HG03575 (cell line): ENCODE measurements around the gene SYNGR2.

ENCODE experiments used
- ATAC-seq: cut with Tn5 transposase; IDR thresholded peaks from one replicate; pipeline ENCODE4 v1.9.1; 2021; ENCODE audit not compliant: unreplicated experiment, insufficient number of reproducible peaks, low FRiP score; ENCODE audit errors: extremely low read depth

Gene SYNGR2, protein sequence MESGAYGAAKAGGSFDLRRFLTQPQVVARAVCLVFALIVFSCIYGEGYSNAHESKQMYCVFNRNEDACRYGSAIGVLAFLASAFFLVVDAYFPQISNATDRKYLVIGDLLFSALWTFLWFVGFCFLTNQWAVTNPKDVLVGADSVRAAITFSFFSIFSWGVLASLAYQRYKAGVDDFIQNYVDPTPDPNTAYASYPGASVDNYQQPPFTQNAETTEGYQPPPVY

DNA sequence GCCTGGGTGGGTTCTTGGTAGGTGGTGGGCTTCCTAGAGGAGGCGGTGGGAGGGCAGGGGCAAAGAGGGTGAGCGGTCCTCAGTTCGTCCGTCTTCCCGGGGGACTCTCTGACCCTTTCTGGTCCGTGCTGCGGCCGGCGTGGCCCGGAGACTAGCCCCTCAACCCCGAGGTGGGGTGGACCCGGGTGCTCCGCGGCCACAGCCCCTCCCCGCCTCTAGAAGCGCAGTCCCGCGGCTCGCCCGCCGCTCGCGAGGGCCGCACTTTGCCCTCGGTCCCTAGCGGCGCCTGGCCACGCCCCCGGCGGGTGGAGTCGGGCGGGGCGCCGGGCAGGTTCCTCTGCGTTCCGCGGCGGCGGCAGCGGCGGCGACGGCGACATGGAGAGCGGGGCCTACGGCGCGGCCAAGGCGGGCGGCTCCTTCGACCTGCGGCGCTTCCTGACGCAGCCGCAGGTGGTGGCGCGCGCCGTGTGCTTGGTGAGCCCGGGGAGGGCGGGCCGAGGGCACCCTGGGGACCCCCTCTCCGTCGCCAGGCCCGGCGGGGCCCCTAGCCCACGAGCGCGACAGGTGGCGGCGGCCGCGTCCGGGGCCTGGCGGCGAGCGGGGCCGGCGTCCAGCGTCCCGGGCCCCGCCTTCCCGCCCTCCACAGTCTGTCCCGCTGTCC lies at the start of gene SYNGR2:
Gene SYNGR2 (plus strand): TSS at position 340 of the 661 bp plus-strand sequence. CDS start 36 bp downstream, at position 376.
- ATAC-seq: no peak

DNA sequence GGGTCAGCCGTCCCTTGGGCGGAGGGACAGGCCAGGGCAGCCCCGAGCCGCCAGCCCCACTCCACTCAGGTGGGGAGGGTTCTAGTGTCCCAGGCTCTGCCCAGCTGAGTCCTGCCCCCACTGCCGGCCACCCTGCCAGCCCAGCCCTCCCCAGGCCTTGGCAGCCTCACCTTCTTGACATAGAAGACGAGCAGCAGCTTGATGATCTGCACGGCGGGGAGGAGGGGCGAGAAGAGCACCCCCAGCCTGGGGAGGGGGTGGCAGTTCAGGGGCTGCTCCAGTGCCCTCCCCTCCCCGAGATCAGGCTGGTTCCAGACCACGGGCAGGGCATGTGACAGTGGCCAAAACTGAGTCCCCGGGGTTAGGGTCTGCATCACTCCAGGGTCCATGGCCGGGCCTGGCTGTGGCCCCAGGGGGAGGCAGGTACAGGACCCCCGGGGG lies 49.6 kb upstream of the SYNGR2 start:
- ATAC-seq: no peak

DNA sequence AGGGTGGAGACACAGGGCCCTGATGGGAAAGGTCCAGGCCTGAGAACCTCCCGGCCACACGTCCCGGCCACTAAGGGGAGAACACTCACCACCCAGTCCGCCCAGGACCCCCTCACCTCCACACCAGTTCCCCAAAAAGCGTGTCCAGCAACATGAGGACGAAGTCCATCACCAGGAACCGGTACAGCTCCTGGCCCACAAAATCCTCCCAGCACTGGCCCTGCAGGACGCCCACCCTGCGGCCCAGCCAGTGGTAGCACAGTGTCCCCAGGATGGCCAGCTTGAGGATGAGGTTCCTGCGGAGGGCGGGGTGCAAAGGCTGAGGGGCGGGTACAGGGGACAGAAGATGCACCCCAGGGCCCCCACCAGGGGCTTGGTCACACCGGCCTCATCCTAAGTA lies 47.8 kb upstream of the SYNGR2 start:
- no peak for ATAC-seq

DNA sequence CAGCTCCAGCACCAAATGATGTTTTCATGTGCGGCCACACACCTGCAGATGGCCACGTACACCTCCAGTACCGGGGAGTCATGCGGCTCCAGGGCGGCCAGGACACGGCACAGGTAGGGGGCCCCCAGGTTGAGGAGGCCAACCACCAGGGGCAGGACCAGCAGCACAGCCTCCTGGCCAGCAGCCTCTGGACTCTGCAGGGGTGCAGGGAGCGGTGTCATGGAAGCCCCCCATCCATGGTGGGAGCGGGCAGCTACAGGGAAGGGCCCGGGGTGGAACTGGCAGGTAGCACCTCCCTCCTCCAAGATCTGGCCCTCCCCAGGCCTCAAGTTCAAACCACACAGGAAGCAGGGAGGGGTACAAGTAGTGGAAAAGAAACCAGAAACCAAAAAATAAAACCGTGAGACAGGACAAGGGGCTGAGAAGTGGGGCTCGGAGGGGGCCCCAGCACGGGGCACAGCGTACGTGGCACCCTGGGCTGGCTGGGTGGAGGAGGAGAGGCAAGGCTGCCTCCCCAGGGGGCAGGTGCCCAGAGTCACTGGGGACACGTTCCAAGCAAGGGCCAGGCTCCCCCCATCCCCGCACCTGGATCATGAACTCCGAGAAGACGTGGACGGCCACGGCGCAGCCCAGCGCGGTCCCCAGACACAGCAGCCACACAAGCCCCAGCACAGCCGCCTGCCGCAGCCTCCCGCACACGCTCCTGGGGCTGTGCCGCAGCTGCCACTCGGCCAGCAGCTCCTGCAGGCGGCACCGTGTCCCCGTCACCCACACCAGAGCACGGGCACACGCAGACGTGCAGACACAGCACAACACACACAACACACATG lies 47.2 kb upstream of the SYNGR2 start:
- ATAC-seq: no peak

DNA sequence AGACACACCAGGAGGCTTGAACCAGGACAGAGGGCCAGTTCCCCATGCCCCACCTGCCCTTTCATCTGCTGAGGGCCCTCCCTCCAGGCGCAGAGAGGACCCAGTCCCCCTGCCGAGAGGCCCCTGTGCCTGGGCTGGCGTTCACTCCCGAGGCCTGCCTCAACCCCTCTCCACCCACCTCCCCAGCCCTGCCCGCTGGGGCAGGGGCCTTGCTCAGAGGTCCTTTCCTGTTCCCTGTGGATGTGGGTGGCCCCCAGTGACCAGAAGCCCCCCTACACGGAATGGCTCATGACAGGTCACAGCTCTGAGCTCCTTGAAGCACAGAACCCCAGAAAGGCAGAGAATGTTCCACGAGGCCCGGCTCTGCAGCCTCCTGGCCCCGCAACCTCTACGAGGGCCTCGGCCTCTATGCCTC lies 46.6 kb upstream of the SYNGR2 start:
- no peak for ATAC-seq

DNA sequence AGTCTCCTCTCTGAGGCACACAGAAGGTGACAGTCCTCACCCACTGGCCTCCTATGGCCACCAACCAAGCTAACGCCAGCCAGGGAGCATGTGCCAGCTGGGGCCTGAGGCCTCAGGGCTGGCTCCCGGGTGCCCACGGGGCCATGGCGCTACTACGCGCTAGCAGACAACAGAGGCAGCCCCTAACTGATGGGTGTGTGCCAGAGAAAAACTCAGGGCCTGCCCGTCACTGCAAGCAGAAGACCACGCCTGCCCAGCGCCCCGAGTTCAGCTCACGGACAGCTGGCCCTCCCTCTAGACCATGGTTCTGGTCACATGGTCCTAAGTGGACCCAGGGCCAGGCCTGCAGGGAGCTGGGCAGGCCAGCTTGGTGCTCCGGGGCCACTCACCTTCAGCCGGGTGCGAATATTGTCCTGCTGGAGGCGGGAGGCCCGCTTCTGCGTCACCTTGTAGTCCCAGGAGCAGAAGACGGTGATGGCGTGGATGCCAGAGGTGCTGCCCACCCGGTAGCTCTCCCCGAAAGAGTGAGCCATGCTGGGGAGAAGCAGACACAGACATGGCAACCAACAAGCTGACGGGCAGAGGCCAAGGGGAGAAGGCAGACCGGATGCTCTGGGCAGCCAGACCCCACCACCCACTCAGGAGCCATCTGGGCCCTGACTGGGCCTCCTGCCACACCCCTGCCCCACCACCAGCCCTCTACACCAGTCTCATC lies 46.0 kb upstream of the SYNGR2 start:
- no peak for ATAC-seq

DNA sequence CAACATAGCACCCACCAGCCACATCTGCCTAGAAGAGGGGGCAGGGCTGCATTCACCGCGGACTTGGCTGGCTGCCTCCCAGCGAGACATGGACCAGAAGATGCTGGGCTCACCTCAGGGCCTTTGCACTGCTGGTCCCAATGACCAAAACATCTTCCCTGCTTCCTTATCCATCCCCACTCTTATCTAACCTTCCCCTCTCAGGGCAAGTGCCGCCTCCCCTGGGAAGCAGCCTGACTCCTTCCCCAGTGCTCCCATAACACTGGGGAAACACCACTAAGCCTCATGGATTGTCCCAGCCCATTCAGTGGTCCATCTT lies 45.5 kb upstream of the SYNGR2 start:
- ATAC-seq: no peak

DNA sequence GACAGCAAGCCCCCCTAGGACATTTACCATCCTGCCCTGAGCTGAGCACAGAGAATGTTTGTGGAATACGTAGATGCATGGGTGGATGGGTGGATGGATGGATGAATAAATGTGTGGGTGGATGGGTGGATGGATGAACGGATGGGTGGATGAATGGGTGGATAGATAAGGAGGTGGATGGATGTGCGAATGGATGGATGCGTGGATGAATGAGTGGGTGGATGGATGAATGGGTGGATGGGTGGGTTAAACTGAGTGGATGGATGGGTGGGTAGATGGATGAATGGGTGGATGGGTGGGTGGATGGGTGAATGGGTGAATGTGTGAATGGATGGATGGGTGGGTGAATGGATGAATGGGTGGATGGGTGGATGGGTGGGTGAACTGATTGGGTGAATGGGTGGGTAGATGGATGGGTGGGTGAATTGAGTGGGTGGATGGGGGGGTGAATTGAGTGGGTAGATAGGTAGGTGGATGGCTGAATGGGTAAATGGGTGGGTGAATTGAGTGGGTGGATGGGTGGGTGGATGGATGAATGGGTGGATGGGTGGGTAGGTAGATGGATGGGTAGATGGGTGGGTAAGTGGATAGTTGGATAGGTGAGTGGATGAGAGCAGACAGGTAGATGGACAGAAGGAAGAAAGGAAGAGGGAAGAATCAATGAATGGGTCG lies 45.0 kb upstream of the SYNGR2 start:
- ATAC-seq: no peak

DNA sequence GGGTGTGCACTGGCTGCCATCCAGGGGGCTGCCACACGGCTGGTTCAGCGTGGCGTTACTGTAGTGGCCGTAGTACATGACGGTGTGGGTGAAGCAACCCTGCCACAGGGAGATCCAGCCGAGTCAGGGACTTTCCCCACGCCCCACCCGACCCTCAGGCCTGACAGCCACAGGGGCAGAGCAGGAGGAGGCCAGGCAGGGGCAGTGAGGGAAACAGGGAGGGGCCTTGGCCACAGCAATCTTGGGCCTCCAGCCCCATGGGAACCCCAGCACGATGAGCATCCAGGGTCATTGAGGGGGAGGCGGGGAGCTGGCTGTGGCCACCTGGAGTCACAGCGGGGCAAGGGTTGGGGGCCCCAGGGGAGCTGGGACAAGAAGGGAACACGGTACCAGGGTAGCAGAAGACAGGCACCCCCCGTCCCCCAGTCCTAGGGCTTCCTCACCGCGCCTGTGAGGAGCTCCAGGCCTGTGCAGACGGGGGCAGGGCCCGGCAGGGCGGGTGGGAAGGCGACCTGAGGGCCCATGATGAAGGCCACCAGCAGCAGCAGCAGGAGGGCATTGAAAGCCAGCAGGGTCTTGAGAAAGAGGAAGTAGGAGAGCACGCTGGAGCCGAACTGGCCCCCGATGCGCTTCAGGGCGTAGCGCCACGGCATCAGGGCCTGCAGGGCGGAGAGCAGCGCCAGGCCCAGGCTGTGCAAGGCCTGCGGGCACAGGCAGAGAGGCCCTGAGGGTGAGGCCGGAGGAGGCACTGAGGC lies 44.1 kb upstream of the SYNGR2 start:
- ATAC-seq: no peak

DNA sequence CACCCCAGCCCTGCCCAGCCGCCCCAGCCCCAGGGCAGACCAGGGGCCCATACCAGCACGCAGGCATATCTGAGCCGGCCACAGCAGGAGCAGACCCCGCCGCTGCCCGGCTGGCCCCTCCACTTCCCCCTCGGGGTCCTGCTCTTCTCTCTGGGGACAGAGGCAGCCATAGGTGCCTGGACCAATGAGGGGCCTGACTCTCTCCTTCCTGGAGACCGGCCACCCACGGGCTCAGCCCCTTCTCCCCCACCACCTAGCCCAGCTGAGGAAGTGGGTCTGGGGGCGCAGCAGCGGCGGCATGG lies 43.6 kb upstream of the SYNGR2 start:
- ATAC-seq: no peak

DNA sequence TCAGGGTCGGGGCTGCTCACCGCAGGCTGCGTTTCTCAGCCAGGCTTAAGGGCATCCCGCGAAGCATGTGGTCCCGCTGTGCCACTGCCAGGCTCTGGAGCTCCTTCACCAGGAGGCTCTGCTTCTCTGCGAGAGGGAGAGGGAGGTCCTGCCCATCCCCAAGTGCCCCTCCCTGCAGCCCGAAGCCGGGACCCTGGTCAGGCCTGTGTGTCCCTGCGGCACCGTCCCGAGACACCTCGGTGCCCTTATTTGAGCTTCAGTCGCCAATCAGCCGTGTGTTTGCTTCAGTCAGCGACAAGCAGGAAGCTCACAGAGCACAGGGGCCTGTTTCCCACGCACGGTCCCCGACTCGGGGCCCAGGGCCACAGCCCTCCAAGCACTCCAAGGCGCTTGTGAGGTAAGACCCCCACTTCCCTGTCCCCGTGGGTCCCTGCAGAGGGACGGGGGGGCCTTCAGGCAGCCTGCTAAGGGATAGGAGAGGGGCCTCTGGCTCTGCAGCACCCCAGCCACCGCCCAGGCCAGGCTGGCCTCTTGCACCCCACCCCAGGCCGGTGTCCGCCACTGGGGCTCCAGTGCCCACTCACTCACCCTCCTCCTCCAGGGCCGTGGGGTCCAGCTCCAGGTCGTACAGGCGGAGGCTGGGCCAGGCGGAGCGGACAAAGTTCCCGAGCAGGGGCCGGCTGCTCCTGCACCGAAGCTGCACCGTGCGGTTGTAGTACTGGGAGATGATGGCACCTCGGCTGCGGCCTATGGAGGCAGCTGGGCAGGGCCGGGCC lies 43.1 kb upstream of the SYNGR2 start:
- ATAC-seq: no peak

DNA sequence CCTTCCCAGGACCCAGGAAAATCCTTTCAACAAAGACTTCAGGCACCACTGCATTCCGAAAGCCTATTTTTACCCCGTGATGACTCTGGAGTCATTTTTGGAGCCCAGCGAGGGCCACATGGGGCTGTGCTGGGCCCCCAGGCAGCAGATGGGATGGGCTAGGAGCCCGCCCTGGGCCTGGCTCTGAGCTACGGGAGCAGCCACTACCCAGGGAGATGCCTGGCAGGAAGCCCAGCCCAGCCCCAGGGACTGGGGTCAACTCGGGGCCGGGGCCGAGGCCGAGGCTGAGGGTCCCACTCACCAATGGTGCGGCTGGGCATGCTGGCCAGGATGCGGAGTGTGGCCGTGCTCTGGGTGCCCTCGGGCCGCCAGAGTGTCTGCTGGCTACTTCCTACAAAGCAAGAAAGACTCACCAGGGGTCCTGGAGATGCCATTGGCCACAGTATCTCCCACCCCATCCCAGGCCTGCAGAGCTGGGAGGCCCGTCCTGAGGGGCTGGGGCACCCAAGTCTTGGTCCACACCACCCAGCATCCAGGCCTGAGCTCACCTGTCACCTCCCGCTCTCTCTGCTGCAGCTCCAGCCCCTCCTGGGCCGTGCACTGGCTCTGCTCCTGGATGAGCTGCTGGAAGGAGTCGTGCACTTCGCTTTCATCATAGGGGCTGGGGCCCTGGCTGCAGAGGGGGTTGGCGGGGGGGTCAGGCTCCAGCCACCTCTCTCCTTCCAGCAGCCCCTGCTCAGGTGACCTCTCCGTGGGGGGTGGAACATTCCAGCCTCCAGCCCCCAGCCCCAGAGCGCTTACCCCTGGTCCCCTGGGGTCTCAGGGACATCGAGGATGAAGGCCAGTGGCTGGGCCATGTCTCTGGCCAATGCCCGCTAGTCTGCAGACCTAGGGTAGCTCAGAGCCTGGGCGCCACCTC lies 42.1 kb upstream of the SYNGR2 start:
- no peak for ATAC-seq

DNA sequence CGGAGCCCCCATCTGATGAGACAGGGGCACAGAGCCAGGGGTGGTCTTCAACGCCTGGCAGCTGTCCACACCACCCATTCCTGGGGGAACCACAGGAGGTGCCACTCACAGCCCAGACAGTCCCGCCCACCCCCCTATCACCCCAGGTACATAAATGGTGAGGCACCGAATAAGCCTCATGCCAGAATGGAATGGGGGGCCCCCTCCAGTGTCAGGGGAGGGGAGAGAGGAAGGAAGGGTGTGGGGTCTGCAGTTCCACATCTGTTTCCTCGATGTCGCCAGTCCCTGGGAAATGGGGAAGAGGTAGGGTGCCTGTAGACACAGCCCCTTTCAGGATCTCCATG lies 41.5 kb upstream of the SYNGR2 start:
- no peak for ATAC-seq

DNA sequence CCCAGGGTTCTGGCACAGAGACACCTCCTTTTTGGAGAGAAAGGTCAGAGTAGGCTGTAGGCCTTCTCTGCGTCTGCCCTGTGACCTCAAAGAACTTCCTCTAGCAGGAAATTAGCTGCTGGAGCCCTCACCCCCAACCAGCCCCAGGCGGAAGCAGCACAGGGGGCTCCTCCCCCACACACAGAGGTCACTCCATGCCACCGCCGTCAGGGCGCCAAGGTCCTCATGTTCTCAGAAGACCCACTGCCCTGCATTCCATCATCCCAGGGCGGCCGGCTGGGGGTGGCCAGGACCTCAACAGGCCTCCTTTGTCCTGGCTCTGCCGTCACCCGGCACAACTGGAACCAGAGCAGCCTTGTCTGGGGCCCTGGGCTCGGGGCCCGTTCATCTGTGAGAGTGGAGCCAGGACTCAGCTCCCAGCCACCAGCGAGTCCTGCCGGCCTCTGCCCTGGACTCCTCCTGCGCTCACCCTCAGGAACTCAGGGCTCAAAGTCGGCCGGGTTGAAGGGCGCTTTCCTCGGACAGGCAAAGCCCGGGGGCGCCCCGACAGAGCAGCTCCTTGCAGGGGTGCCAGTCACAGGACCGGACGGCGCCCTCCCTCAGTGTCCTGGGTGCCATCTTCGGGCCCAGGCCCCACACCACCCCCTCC lies 41.0 kb upstream of the SYNGR2 start:
- ATAC-seq: no peak

DNA sequence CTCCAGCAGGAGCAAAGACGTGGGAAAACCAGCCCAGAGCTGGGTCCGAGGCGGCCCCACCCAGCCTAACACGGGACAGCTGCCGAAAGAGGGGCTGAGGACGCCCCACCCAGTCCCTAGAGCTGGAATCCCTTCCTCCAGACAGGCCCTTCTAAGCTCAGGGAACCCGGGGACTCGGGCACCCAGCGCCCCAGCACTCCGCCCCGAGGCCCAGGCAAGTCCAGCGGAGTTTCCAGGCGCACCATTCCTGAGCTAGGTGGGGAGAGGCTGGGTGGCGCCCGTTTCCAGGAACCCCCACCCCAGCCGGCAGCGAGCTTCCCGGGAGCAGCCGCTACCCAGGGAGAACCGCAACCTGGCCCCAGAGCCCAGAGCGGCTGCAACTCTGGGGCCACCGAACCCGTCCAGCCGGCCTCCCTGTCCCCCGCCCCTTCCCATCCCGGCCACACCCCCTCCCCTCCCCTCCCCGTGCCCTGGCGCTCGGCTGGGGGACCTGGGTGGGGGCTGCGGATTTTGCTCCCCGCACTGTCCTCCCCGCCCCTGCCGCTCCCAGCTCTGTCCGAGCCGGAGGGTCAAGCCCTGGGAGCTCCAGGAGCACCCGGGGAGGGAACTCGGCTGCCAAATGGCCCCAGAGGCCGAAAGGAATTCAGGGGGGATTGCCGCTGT lies 40.4 kb upstream of the SYNGR2 start:
- ATAC-seq: no peak
